Measurements from ENCODE around the gene SPATA13. TPM values are rescaled to one million over a fixed set of nuclear protein-coding genes. Genes with fewer than 3 reads are reported as not detected.
A peak's percentile ranks its signal among the peaks of the same experiment; 100 is the strongest.
"Not testable (repeated sequence)": the region's sequence is repeated elsewhere in the genome, so short reads cannot be mapped to it uniquely, and the experiment has no call there.

The SPATA13 gene
- total RNA-seq, 1 experiment from 2014 or later, result 43.0 TPM

DNA sequence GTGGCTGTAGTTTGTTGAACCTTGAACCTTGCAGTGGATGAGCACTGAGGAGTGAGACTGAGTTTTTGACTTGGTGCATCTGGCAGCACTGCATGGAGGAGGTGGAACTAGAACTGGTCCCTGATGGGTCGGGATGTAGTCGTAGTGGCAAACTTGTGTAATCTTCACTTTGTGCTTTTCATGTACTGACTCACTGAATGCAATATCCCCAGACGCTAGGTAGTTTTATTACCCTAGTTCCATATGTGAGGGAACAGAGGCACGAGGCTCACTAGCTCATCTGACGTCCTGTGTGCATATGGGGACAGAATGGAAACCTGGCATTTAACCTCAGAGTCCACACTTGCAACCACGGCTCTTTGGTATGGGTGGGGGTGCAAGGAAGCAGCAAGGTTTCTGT, 159.1 kb downstream of the SPATA13 start:
- H3K4me3 ChIP-seq (ENCODE audit: low read length); H2AFZ ChIP-seq (ENCODE audit: low read length); H3K27ac ChIP-seq (ENCODE audit: low read length); H3K4me2 ChIP-seq (ENCODE audit: low read length); H3F3A ChIP-seq (ENCODE audit: low read length, unreplicated experiment); H3K9me3 ChIP-seq (ENCODE audit: low read length); CTCF ChIA-PET; H3K9me2 ChIP-seq (replicated peaks; ENCODE audit: low read length); POLR2A ChIA-PET (ENCODE audit: unreplicated experiment); H4K20me1 ChIP-seq (ENCODE audit: low read length); DNase-seq; H3K4me1 ChIP-seq (ENCODE audit: insufficient read depth, low read length); H3K27me3 ChIP-seq (ENCODE audit: low read length); BruUV-seq (replicated peaks); ATAC-seq; H3K9ac ChIP-seq (ENCODE audit: low read length); H3K36me3 ChIP-seq (ENCODE audit: low read depth, low read length); H3K79me2 ChIP-seq (ENCODE audit: low read length): not testable (repeated sequence)
- intact Hi-C loops (cut with micrococcal nuclease), result loop anchor here (5.0 to 10.0 kb wide), 2 partner anchors 93 to 235 kb away; no protein-coding TSS in a partner anchor

DNA sequence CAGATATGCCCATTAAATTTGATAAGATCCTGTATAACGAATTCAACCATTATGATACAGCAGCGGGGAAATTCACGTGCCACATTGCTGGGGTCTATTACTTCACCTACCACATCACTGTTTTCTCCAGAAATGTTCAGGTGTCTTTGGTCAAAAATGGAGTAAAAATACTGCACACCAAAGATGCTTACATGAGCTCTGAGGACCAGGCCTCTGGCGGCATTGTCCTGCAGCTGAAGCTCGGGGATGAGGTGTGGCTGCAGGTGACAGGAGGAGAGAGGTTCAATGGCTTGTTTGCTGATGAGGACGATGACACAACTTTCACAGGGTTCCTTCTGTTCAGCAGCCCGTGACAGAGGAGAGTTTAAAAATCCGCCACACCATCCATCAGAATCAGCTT, 160.9 kb downstream of the SPATA13 start:
- H2AFZ ChIP-seq (ENCODE audit: low read length); H3K36me3 ChIP-seq (ENCODE audit: low read depth, low read length); H3K27me3 ChIP-seq (ENCODE audit: low read length); H3K4me2 ChIP-seq (ENCODE audit: low read length); H3K9ac ChIP-seq (ENCODE audit: low read length); H3K79me2 ChIP-seq (ENCODE audit: low read length); ATAC-seq; BruUV-seq (replicated peaks); DNase-seq; H4K20me1 ChIP-seq (ENCODE audit: low read length); POLR2A ChIA-PET (ENCODE audit: unreplicated experiment); H3K27ac ChIP-seq (ENCODE audit: low read length); H3K4me1 ChIP-seq (ENCODE audit: insufficient read depth, low read length); H3K9me2 ChIP-seq (replicated peaks; ENCODE audit: low read length); CTCF ChIA-PET; H3K9me3 ChIP-seq (ENCODE audit: low read length); H3K4me3 ChIP-seq (ENCODE audit: low read length); H3F3A ChIP-seq (ENCODE audit: low read length, unreplicated experiment): not testable (repeated sequence)
- intact Hi-C loops (cut with micrococcal nuclease), result loop anchor here (5.0 to 10.0 kb wide), 2 partner anchors 91 to 233 kb away; no protein-coding TSS in a partner anchor

DNA sequence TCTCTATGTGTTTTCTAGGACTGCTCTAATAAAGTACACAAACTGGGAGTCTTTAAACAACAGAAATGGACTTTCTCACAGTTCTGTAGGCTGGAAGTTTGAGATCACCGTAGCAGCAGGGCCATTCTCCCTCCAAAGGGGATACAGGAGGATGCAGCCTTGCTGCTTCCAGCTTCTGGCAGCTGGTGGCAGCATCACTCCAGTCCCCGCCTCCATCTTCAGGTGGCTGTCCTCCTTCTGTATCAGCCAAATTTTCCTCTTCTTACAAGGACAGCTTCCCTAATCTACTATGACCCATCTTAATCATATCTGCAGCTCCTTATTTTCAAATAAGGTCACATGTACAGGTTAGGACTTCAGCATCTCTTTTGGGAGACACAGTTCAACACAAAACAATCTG, 161.9 kb downstream of the SPATA13 start:
- H2AFZ ChIP-seq (ENCODE audit: low read length); H3K9me3 ChIP-seq (ENCODE audit: low read length); H3K9ac ChIP-seq (ENCODE audit: low read length); H3K4me2 ChIP-seq (ENCODE audit: low read length); H3K36me3 ChIP-seq (ENCODE audit: low read depth, low read length); H3K4me3 ChIP-seq (ENCODE audit: low read length); POLR2A ChIA-PET (ENCODE audit: unreplicated experiment); H3K9me2 ChIP-seq (replicated peaks; ENCODE audit: low read length); H3K27ac ChIP-seq (ENCODE audit: low read length); CTCF ChIA-PET; H3K27me3 ChIP-seq (ENCODE audit: low read length); BruUV-seq (replicated peaks); H4K20me1 ChIP-seq (ENCODE audit: low read length); H3K79me2 ChIP-seq (ENCODE audit: low read length); H3K4me1 ChIP-seq (ENCODE audit: insufficient read depth, low read length); H3F3A ChIP-seq (ENCODE audit: low read length, unreplicated experiment): not testable (repeated sequence)
- TF ChIP-seq, protein P1, sequence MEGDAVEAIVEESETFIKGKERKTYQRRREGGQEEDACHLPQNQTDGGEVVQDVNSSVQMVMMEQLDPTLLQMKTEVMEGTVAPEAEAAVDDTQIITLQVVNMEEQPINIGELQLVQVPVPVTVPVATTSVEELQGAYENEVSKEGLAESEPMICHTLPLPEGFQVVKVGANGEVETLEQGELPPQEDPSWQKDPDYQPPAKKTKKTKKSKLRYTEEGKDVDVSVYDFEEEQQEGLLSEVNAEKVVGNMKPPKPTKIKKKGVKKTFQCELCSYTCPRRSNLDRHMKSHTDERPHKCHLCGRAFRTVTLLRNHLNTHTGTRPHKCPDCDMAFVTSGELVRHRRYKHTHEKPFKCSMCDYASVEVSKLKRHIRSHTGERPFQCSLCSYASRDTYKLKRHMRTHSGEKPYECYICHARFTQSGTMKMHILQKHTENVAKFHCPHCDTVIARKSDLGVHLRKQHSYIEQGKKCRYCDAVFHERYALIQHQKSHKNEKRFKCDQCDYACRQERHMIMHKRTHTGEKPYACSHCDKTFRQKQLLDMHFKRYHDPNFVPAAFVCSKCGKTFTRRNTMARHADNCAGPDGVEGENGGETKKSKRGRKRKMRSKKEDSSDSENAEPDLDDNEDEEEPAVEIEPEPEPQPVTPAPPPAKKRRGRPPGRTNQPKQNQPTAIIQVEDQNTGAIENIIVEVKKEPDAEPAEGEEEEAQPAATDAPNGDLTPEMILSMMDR (conservative IDR thresholded peaks at IDR 0.05; ENCODE audit: low read depth, low read length), result peak; percentile 67
- DNase-seq, result peak; percentile 23
- peak; percentile 94 for ATAC-seq
- intact Hi-C loops (cut with micrococcal nuclease), result loop anchor here (5.0 to 10.0 kb wide), 2 partner anchors 90 to 232 kb away; no protein-coding TSS in a partner anchor

DNA sequence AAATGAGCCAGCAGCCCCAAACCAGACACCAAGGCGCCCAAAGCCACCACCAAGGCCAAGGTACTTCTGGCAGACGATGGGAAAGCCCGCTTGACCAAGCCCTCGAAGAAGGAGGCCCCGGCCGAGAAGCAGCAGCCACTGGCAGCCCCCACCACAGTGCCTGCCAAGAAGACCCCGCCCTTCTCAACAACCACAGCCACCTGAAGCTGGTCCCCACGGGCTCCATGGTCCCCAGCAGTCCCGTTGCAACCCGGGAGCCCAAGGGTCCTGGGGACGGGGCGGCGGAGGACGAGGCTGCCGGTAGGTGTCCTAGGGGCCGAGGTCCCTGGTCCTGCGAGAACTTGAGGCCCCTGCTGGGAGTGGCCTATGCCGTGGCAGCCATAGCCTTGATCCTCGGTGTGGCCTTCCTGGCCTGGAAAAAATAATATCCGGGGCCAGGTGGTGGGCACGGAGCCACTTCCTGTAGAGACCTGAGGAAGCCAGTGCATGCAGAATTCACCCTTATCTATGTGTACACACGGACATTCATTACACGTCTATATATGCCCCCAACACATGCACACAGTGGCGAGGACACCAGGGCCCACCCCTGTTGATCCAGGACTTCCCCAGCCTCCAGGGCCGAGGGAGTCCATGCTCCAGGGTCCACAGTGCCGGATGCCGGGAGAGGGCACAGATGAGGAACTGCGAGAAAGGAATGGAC, 162.7 kb downstream of the SPATA13 start:
- Histone ChIP-seq H3F3A (ENCODE audit: low read length, unreplicated experiment) (no peaks in the 10 kb centered on the region), H3K36me3 (ENCODE audit: low read depth, low read length) (no peaks in the 10 kb centered on the region), H3K27ac (ENCODE audit: low read length) (no peak overlapping the region), H3K9me2 (replicated peaks; ENCODE audit: low read length) (no peaks in the 10 kb centered on the region), H3K79me2 (ENCODE audit: low read length) (no peaks in the 10 kb centered on the region), H3K4me1 (ENCODE audit: insufficient read depth, low read length) (no peaks in the 10 kb centered on the region), H4K20me1 (ENCODE audit: low read length) (no peaks in the 10 kb centered on the region), H3K9me3 (ENCODE audit: low read length) (no peaks in the 10 kb centered on the region), H3K4me3 (ENCODE audit: low read length) (no peak overlapping the region), H2AFZ (ENCODE audit: low read length) (no peak overlapping the region), H3K4me2 (ENCODE audit: low read length) (no peak overlapping the region), H3K9ac (ENCODE audit: low read length) (no peak overlapping the region), H3K27me3 (ENCODE audit: low read length) (no peaks in the 10 kb centered on the region)
- intact Hi-C loops (cut with micrococcal nuclease), result loop anchor here (5.0 to 10.0 kb wide), 2 partner anchors 89 to 232 kb away; no protein-coding TSS in a partner anchor
- TF ChIP-seq EZH2 (IDR thresholded peaks at IDR 0.05; ENCODE audit: low read length, unreplicated experiment) (no peak), EZH2phosphoT487 (IDR thresholded peaks at IDR 0.05; ENCODE audit: borderline replicate concordance, low read length) (no peak)
- TF ChIP-seq, protein P1 (conservative IDR thresholded peaks at IDR 0.05; ENCODE audit: low read depth, low read length), result no peak
- ATAC-seq, result no peak
- DNase-seq, result no peak
- POLR2A ChIA-PET (ENCODE audit: unreplicated experiment), result no interaction called here
- CTCF ChIA-PET, result no interaction called here
- BruUV-seq (replicated peaks), result no TSS peak

All from PC-3 (cell line).